Stimulated activated CD4-positive, alpha-beta T cell treated with anti-CD3 and anti-CD28 coated beads, Interleukin-1b, Interleukin-23, amount 100 ng/mL, for 48 hours (primary cell): Measurements from ENCODE around the gene TNFRSF1A.
A peak's percentile ranks its signal among the peaks of the same experiment; 100 is the strongest.
"Not testable (repeated sequence)": the region's sequence is repeated elsewhere in the genome, so short reads cannot be mapped to it uniquely, and the experiment has no call there.

Experiments used
- DNase-seq: peaks from one replicate; pipeline ENCODE4 v3.0.0-alpha.2; 2020

The TNFRSF1A gene

GRCh38 chr12:6355491-6356373, 13.9 kb upstream of the TNFRSF1A start:
- no peak for DNase-seq

- DNase-seq = no peak
These were observed 12.9 kb upstream of the TNFRSF1A start for GRCh38 chr12:6354495-6355393.

GRCh38 chr12:6352193-6353173, 10.6 kb upstream of the TNFRSF1A start:
- DNase-seq = no peak

GRCh38 chr12:6351622-6352021, 9.7 kb upstream of the TNFRSF1A start:
- no peak for DNase-seq

GRCh38 chr12:6347367-6348338, 5.8 kb upstream of the TNFRSF1A start:
- no peak for DNase-seq

GRCh38 chr12:6346942-6347341, 5.1 kb upstream of the TNFRSF1A start:
- DNase-seq = no peak

GRCh38 chr12:6346235-6346832, 4.5 kb upstream of the TNFRSF1A start:
- DNase-seq = no peak

- DNase-seq = peak; percentile 74
These were observed 3.6 kb upstream of the TNFRSF1A start for GRCh38 chr12:6345319-6346091.

GRCh38 chr12:6344101-6344660, 2.3 kb upstream of the TNFRSF1A start:
- not testable (repeated sequence) for DNase-seq

GRCh38 chr12:6343518-6343917, 1.6 kb upstream of the TNFRSF1A start:
- no peak for DNase-seq

GRCh38 chr12:6342140-6342889, 439 bp upstream of the TNFRSF1A start:
- no peak for DNase-seq

GRCh38 chr12:6340745-6341416, 995 bp downstream of the TNFRSF1A start:
- no peak for DNase-seq

- DNase-seq = no peak
These were observed 1.7 kb downstream of the TNFRSF1A start for GRCh38 chr12:6340032-6340638.

- DNase-seq = no peak
These were observed 2.9 kb downstream of the TNFRSF1A start for GRCh38 chr12:6338955-6339354.

- DNase-seq = not testable (repeated sequence)
These were observed 3.3 kb downstream of the TNFRSF1A start for GRCh38 chr12:6338536-6338935.

GRCh38 chr12:6337958-6338433, 3.9 kb downstream of the TNFRSF1A start:
- DNase-seq = no peak
